DOHH2 (cell line): ENCODE results near the gene TAS2R60.

Experiments
- CTCF ChIP-seq: fragments of 200-600 bp; sonication (generic); IDR thresholded peaks from one replicate; pipeline ENCODE4 v1.5.1; 2014; ENCODE audit warnings: antibody characterized with exemption, mild to moderate bottlenecking, low read depth, low read length; ENCODE audit not compliant: poor library complexity, severe bottlenecking
- EZH2phosphoT487 ChIP-seq: fragments of 200-600 bp; sonication (generic); IDR thresholded peaks from 2 replicates; pipeline ENCODE4 v1.6.1; 2017; ENCODE audit warnings: borderline replicate concordance, mild to moderate bottlenecking, antibody characterized with exemption, low read length, moderate library complexity, mixed read lengths

DNA sequence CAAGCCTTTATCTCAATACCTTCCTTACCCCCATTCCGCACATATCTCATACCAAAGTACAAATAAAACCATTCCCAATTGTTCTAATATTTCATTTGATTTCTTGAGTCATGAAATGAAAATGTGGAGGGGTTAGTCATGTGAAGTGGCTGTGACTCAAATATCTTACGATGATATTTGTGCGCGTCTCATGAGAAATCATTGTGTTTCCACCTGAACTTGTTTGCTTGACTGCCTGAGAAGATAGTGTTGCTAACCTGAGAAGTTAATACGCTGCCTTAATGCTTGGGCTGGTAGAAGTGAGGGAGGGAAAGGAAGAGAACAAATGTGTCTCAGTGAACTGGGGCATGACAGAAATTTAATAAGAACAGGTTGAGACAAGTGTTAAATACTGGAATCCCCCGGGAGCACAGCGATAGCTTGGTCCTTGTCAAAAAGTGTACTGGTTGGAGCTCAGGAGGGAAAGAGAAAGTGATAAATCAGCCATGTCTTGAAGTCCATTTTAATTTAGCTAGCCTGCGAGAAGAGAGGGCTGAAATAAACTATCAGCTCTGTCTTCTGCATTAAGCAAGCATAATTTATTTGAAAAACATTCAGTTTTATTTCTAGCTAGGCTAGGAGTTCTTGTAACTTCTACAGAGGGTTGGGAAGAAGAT is 27.4 kb upstream of the TAS2R60 start:
- TF ChIP-seq CTCF = no peak
- TF ChIP-seq EZH2phosphoT487 = no peak
